H1 (cell line): ENCODE data around the gene ZHX3. TPM values are rescaled to one million over a fixed set of nuclear protein-coding genes. Genes with fewer than 3 reads are reported as not detected.

Source experiments
- RNF2 ChIP-seq: fragments of 200-900, 300-1000 bp; sonication (generic); IDR thresholded peaks from 2 replicates; pipeline ENCODE4 v1.7.1; 2016; ENCODE audit warnings: borderline replicate concordance, low read depth, mild to moderate bottlenecking, antibody characterized with exemption, low read length; ENCODE audit not compliant: poor library complexity, severe bottlenecking; ENCODE audit errors: missing control alignments
- polyA plus RNA-seq, 7 experiments: library from polyadenylated mRNA; depleted of rRNA in 3 of 7; stranded (reverse) in 5 of 7; unstranded in 2 of 7; fragments of >200 nt in 5 of 7; fragments of 200-250 nt in 2 of 7; gene quantifications; 1 replicate in 5 of 7; 2 replicates in 1 of 7; 4 replicates in 1 of 7; pipeline versions ENCODE4 v1.2.1 to v1.2.3, GENCODE V29; 2011 to 2013; ENCODE audit warnings: missing spikeins in 2 of 7, mixed read lengths in 2 of 7
- total RNA-seq: library from RNA; stranded (reverse); fragmentation: NEBNext Ultra II Directional; extraction: Animal tissue kit (Norgen Biotek cat#: 25700); gene quantifications from 2 replicates; pipeline ENCODE4 v1.2.1, GENCODE V29; 2021
- TF ChIP-seq, protein P1 (sequence below): IDR thresholded peaks from 2 replicates; pipeline ENCODE4 v1.6.1; 2011; ENCODE audit warnings: low read length, improper control_type of control experiment

The ZHX3 gene
- total and polyA plus RNA-seq, 2 of the 8 experiments (the other 6 are each of a cell fraction or from before 2014, with no cell fraction given) = 1.00 to 7.8 TPM

DNA sequence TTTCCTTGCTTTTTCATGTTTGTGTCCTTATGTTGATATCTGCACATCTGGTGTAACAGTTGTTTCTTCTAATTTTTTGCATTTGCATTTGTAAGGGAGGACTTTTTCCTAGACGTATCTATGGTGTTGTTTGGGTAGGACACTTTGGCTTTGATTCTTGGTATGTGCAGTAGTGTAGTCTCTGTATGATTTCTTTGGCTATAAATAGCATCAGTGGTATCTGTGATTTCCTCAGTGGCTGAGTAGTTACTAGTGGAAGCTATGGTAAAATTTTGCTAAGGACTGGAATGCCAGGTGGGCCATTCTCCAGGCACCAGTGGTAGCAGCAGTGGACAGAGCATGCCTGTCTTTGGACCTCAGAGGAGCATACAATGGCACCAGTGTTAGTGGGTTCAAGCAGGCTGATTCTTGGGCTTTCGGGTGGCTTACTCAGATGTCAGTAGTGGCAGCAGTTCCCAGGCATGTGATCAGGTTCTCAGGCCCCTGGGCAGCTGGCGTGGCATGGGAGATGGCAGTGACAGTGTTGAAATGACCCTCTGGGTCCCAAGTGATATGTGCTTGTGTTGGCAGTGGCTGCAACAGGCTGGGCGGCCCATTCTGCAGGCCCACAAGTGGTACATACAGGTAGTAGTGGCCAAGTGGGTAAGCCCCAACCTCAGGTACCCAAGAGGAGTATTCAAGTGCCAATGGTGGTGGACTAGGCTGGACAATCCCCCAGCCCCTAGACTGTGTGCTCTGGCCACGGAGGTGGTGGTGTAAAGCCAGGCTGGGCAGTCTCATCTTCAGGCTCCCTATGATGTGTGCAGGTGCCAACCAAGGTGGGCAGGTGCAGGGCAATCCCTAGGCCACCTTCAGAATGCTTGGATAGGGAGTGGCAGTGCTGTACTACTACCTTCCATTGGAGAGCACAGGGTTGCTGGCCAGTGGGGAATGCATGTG is 125.7 kb downstream of the ZHX3 start (continued):
- TF ChIP-seq RNF2 = no peak
- TF ChIP-seq, protein P1, sequence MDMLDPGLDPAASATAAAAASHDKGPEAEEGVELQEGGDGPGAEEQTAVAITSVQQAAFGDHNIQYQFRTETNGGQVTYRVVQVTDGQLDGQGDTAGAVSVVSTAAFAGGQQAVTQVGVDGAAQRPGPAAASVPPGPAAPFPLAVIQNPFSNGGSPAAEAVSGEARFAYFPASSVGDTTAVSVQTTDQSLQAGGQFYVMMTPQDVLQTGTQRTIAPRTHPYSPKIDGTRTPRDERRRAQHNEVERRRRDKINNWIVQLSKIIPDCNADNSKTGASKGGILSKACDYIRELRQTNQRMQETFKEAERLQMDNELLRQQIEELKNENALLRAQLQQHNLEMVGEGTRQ = no peak
